Bone marrow (tissue), 2 donors: Measurements from ENCODE around the gene ERLEC1.
"Not testable (repeated sequence)": the region's sequence is repeated elsewhere in the genome, so short reads cannot be mapped to it uniquely, and the experiment has no call there.

ENCODE experiments used
- DNase-seq, 2 donors: peaks; one replicate each; lab custom pipeline; 2025; lab: John Stamatoyannopoulos, UW

Gene ERLEC1

GRCh38 chr2:53782676-53783075, 4.2 kb upstream of the ERLEC1 start:
- no peak for DNase-seq

GRCh38 chr2:53784436-53784835, 2.4 kb upstream of the ERLEC1 start:
- no peak for DNase-seq

GRCh38 chr2:53785366-53785765, 1.5 kb upstream of the ERLEC1 start:
- no peak for DNase-seq

- DNase-seq, result peak in 1 of 2 donors; percentile 33
These were observed 516 bp upstream of the ERLEC1 start for GRCh38 chr2:53786352-53786704.

GRCh38 chr2:53787614-53788289, 908 bp downstream of the ERLEC1 start:
- peak in 1 of 2 donors; percentile 9 for DNase-seq

- DNase-seq, result no peak
These were observed 6.4 kb downstream of the ERLEC1 start for GRCh38 chr2:53793261-53793660.

- no peak for DNase-seq
These were observed 7.0 kb downstream of the ERLEC1 start for GRCh38 chr2:53793821-53794220.

- DNase-seq, result no peak
These were observed 14.7 kb downstream of the ERLEC1 start for GRCh38 chr2:53801547-53801946.

- no peak for DNase-seq
These were observed 15.8 kb downstream of the ERLEC1 start for GRCh38 chr2:53802617-53803151.

GRCh38 chr2:53811601-53812000, 24.8 kb downstream of the ERLEC1 start:
- DNase-seq, result no peak

GRCh38 chr2:53813151-53813550, 26.3 kb downstream of the ERLEC1 start:
- no peak for DNase-seq

GRCh38 chr2:53818854-53819435, 32.1 kb downstream of the ERLEC1 start:
- DNase-seq, result no peak

- DNase-seq, result no peak
These were observed 32.8 kb downstream of the ERLEC1 start for GRCh38 chr2:53819634-53820033.

- DNase-seq, result no peak
These were observed 33.2 kb downstream of the ERLEC1 start for GRCh38 chr2:53820048-53820447.

GRCh38 chr2:53820711-53821110, 33.9 kb downstream of the ERLEC1 start:
- DNase-seq, result no peak

GRCh38 chr2:53821810-53822209, 35.0 kb downstream of the ERLEC1 start:
- no peak for DNase-seq

- DNase-seq, result not testable (repeated sequence)
These were observed 36.8 kb downstream of the ERLEC1 start for GRCh38 chr2:53823639-53824038.

- DNase-seq, result no peak
These were observed 39.2 kb downstream of the ERLEC1 start for GRCh38 chr2:53826030-53826410.

GRCh38 chr2:53826587-53827397, 39.9 kb downstream of the ERLEC1 start:
- DNase-seq, result no peak

GRCh38 chr2:53827398-53828175, 40.7 kb downstream of the ERLEC1 start:
- no peak for DNase-seq

- no peak for DNase-seq
These were observed 41.5 kb downstream of the ERLEC1 start for GRCh38 chr2:53828331-53828730.
